ENCODE results near the gene RBMS3.

DNA sequence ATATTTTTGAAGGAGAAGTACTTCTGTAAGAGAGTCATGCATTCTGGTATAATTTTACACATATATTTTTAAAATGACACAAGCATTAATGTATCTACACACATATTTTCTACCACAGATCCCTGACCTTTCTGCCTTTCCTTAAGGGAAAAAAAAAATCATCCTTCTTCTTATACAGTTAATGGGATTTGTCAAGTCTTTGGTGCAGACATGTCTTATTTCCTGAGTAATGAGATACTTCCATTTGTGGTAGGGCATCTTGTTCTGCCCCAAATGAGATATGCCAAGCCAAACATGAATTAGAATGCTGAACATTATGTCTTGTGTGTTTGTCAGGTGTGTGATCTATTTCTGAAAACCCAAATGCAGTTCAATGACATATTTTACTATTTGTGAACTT is 329.9 kb downstream of the RBMS3 start:
- TF ChIP-seq SP1 (CRISPR knock-in tag; conservative IDR thresholded peaks at IDR 0.05) (no peak), KAT7 (CRISPR knock-in tag; IDR thresholded peaks at IDR 0.05; ENCODE audit: borderline replicate concordance) (no peak)
- TF ChIP-seq, protein P1, sequence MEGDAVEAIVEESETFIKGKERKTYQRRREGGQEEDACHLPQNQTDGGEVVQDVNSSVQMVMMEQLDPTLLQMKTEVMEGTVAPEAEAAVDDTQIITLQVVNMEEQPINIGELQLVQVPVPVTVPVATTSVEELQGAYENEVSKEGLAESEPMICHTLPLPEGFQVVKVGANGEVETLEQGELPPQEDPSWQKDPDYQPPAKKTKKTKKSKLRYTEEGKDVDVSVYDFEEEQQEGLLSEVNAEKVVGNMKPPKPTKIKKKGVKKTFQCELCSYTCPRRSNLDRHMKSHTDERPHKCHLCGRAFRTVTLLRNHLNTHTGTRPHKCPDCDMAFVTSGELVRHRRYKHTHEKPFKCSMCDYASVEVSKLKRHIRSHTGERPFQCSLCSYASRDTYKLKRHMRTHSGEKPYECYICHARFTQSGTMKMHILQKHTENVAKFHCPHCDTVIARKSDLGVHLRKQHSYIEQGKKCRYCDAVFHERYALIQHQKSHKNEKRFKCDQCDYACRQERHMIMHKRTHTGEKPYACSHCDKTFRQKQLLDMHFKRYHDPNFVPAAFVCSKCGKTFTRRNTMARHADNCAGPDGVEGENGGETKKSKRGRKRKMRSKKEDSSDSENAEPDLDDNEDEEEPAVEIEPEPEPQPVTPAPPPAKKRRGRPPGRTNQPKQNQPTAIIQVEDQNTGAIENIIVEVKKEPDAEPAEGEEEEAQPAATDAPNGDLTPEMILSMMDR (IDR thresholded peaks at IDR 0.05): no peak

All from WTC11 (cell line).